Parathyroid adenoma (tissue), 2 donors: ENCODE measurements around the gene TRIM32.

Experiments
- H2AFZ ChIP-seq: fragments of 300-600 bp; sonication (generic); one replicate; pipeline ENCODE4 v1.7.0; 2017; ENCODE audit warnings: antibody characterized with exemption, mild to moderate bottlenecking
- H3K27ac ChIP-seq: fragments of 300-600 bp; sonication (generic); one replicate; pipeline ENCODE4 v1.7.0; 2017
- H3K27me3 ChIP-seq: fragments of 300-600 bp; sonication (generic); one replicate; pipeline ENCODE4 v1.7.0; 2017; ENCODE audit warnings: low read length; ENCODE audit not compliant: control insufficient read depth, insufficient read depth
- H3K36me3 ChIP-seq: fragments of 300-600 bp; sonication (generic); one replicate; pipeline ENCODE4 v1.7.0; 2017; ENCODE audit warnings: low read length; ENCODE audit not compliant: control insufficient read depth, insufficient read depth
- H3K4me1 ChIP-seq: fragments of 300-600 bp; sonication (generic); one replicate; pipeline ENCODE4 v1.7.0; 2017; ENCODE audit warnings: control low read depth
- H3K4me2 ChIP-seq: fragments of 300-600 bp; sonication (generic); one replicate; pipeline ENCODE4 v1.7.0; 2017; ENCODE audit warnings: low read length
- H3K4me3 ChIP-seq: fragments of 300-600 bp; sonication (generic); one replicate; pipeline ENCODE4 v1.7.0; 2017; ENCODE audit warnings: low read depth, low read length
- H3K79me2 ChIP-seq: fragments of 300-600 bp; sonication (generic); one replicate; pipeline ENCODE4 v1.7.0; 2017; ENCODE audit warnings: control low read depth
- H3K9ac ChIP-seq: fragments of 300-600 bp; sonication (generic); one replicate; pipeline ENCODE4 v1.7.0; 2017; ENCODE audit warnings: mild to moderate bottlenecking
- H3K9me3 ChIP-seq: fragments of 300-600 bp; sonication (generic); one replicate; pipeline ENCODE4 v1.7.0; 2017; ENCODE audit warnings: low read length; ENCODE audit not compliant: control insufficient read depth
- CTCF ChIP-seq: fragments of 300-600 bp; sonication (generic); IDR thresholded peaks from one replicate; pipeline ENCODE4 v1.7.0; 2017; ENCODE audit warnings: antibody characterized with exemption, mild to moderate bottlenecking
- donor health status: primary hyperparathyroidism.

TRIM32 gene

GRCh38 chr9:116724123-116724522 lies 37.0 kb downstream of the TRIM32 start:
- Histone ChIP-seq H3K79me2 (no peaks in the 10 kb centered on the region), H3K4me2 (no peak overlapping the region), H3K36me3 (no peaks in the 10 kb centered on the region), H3K27ac (no peak overlapping the region), H3K27me3 (no peaks in the 10 kb centered on the region), H3K9ac (no peak overlapping the region), H3K4me1 (no peaks in the 10 kb centered on the region), H3K4me3 (no peak overlapping the region), H2AFZ (no peak overlapping the region), H3K9me3 (no peaks in the 10 kb centered on the region)
- no peak for TF ChIP-seq CTCF

- Histone ChIP-seq H2AFZ (no peak overlapping the region), H3K27ac (no peak overlapping the region), H3K4me1 (no peaks in the 10 kb centered on the region), H3K27me3 (no peaks in the 10 kb centered on the region), H3K79me2 (no peaks in the 10 kb centered on the region), H3K4me2 (no peak overlapping the region), H3K9ac (no peak overlapping the region), H3K4me3 (no peak overlapping the region), H3K9me3 (no peaks in the 10 kb centered on the region), H3K36me3 (no peaks in the 10 kb centered on the region)
- no peak for TF ChIP-seq CTCF
Measured at GRCh38 chr9:116726602-116727001, 39.5 kb downstream of the TRIM32 start.

- TF ChIP-seq CTCF = no peak
- H2AFZ ChIP-seq = no peak overlapping the region
- no peak overlapping the region for H3K27ac ChIP-seq
- no peaks in the 10 kb centered on the region for H3K4me1 ChIP-seq
- H3K9ac ChIP-seq = no peak overlapping the region
- no peak overlapping the region for H3K4me3 ChIP-seq
- no peaks in the 10 kb centered on the region for H3K27me3 ChIP-seq
- no peaks in the 10 kb centered on the region for H3K79me2 ChIP-seq
- no peaks in the 10 kb centered on the region for H3K36me3 ChIP-seq
- no peaks in the 10 kb centered on the region for H3K9me3 ChIP-seq
- no peak overlapping the region for H3K4me2 ChIP-seq
Measured at GRCh38 chr9:116733010-116733641, 46.0 kb downstream of the TRIM32 start.

- no peaks in the 10 kb centered on the region for H3K79me2 ChIP-seq
- H3K4me2 ChIP-seq = no peak overlapping the region
- H3K27ac ChIP-seq = no peak overlapping the region
- no peaks in the 10 kb centered on the region for H3K4me1 ChIP-seq
- no peaks in the 10 kb centered on the region for H3K36me3 ChIP-seq
- TF ChIP-seq CTCF = no peak
- H3K4me3 ChIP-seq = no peak overlapping the region
- no peaks in the 10 kb centered on the region for H3K27me3 ChIP-seq
- no peak overlapping the region for H3K9ac ChIP-seq
- no peaks in the 10 kb centered on the region for H3K9me3 ChIP-seq
- no peak overlapping the region for H2AFZ ChIP-seq
Measured at GRCh38 chr9:116736399-116737151, 49.5 kb downstream of the TRIM32 start.

- Histone ChIP-seq H3K79me2 (no peaks in the 10 kb centered on the region), H3K36me3 (no peaks in the 10 kb centered on the region), H3K27ac (no peak overlapping the region), H2AFZ (no peak overlapping the region), H3K27me3 (no peaks in the 10 kb centered on the region), H3K4me2 (no peak overlapping the region), H3K9ac (no peak overlapping the region), H3K9me3 (no peaks in the 10 kb centered on the region), H3K4me1 (no peaks in the 10 kb centered on the region), H3K4me3 (no peak overlapping the region)
- TF ChIP-seq CTCF = peak; percentile 66
Measured at GRCh38 chr9:116737152-116737546, 50.0 kb downstream of the TRIM32 start.
